Trophoblast cell (in vitro differentiated cells and primary cell): ENCODE results near the gene SLIT1.

ENCODE experiments used
- DNase-seq, 2 donors: peaks; one replicate each; pipeline ENCODE4 v3.0.0-alpha.2; 2016
- H2AFZ ChIP-seq: 2 replicates; pipeline ENCODE4 v1.6.1; 2013; ENCODE audit warnings: low read length, moderate library complexity, mild to moderate bottlenecking; ENCODE audit not compliant: insufficient read depth, poor library complexity
- H2AK5ac ChIP-seq: 2 replicates; pipeline ENCODE4 v1.6.1; 2013; ENCODE audit warnings: mild to moderate bottlenecking, low read length
- H2BK120ac ChIP-seq: 2 replicates; pipeline ENCODE4 v1.6.1; 2013; ENCODE audit warnings: low read length, mild to moderate bottlenecking, moderate library complexity; ENCODE audit not compliant: insufficient read depth, poor library complexity
- H2BK12ac ChIP-seq: 2 replicates; pipeline ENCODE4 v1.6.1; 2013; ENCODE audit warnings: mild to moderate bottlenecking, low read length, moderate library complexity
- H2BK5ac ChIP-seq: 2 replicates; pipeline ENCODE4 v1.6.1; 2013; ENCODE audit warnings: low read length, low read depth, moderate library complexity, mild to moderate bottlenecking; ENCODE audit not compliant: poor library complexity
- H3K14ac ChIP-seq: 2 replicates; pipeline ENCODE4 v1.6.1; 2013; ENCODE audit warnings: mild to moderate bottlenecking, low read length
- H3K18ac ChIP-seq: 2 replicates; pipeline ENCODE4 v1.6.1; 2013; ENCODE audit warnings: mild to moderate bottlenecking, low read length
- H3K23ac ChIP-seq: 2 replicates; pipeline ENCODE4 v1.6.1; 2013; ENCODE audit warnings: low read length
- H3K27ac ChIP-seq: 2 replicates; pipeline ENCODE4 v1.5.1; 2013; ENCODE audit warnings: low read depth, mild to moderate bottlenecking, inconsistent platforms, low read length, moderate library complexity
- H3K27me3 ChIP-seq: 2 replicates; pipeline ENCODE4 v1.6.1; 2013; ENCODE audit warnings: inconsistent platforms, mild to moderate bottlenecking, low read length, moderate library complexity; ENCODE audit not compliant: insufficient read depth
- H3K36me3 ChIP-seq, 2 experiments: 1 replicate in 1 of 2; 2 replicates in 1 of 2; pipeline ENCODE4 v1.6.1; 2013; ENCODE audit warnings: low read length in 2 of 2, mild to moderate bottlenecking in 2 of 2, moderate library complexity in 1 of 2; ENCODE audit not compliant: insufficient read depth in 2 of 2, control insufficient read depth in 1 of 2
- H3K4ac ChIP-seq: 2 replicates; pipeline ENCODE4 v1.6.1; 2013; ENCODE audit warnings: low read depth, mild to moderate bottlenecking, low read length, moderate library complexity
- H3K4me1 ChIP-seq, 2 experiments: 1 replicate in 1 of 2; 2 replicates in 1 of 2; pipeline ENCODE4 v1.6.1; 2013; ENCODE audit warnings: low read length in 2 of 2, mild to moderate bottlenecking in 2 of 2, moderate library complexity in 1 of 2; ENCODE audit not compliant: insufficient read depth in 2 of 2, control insufficient read depth in 1 of 2
- H3K4me2 ChIP-seq: 2 replicates; pipeline ENCODE4 v1.6.1; 2013; ENCODE audit warnings: inconsistent platforms, mild to moderate bottlenecking, low read length, moderate library complexity
- H3K4me3 ChIP-seq: 2 replicates; pipeline ENCODE4 v1.5.1; 2013; ENCODE audit warnings: mild to moderate bottlenecking, low read depth, low read length, inconsistent platforms
- H3K79me1 ChIP-seq: one replicate; pipeline ENCODE4 v1.6.1; 2013; ENCODE audit warnings: low read length
- H3K79me2 ChIP-seq: 2 replicates; pipeline ENCODE4 v1.6.1; 2013; ENCODE audit warnings: low read length, mild to moderate bottlenecking; ENCODE audit not compliant: control insufficient read depth, insufficient read depth, poor library complexity
- H3K9ac ChIP-seq: 2 replicates; pipeline ENCODE4 v1.6.1; 2013; ENCODE audit warnings: mild to moderate bottlenecking, low read length
- H3K9me3 ChIP-seq: 2 replicates; pipeline ENCODE4 v1.6.1; 2013; ENCODE audit warnings: low read depth, mild to moderate bottlenecking, control low read depth, inconsistent platforms, low read length; ENCODE audit not compliant: insufficient read depth
- H4K12ac ChIP-seq: 2 replicates; pipeline ENCODE4 v1.6.1; 2013; ENCODE audit warnings: low read depth, mild to moderate bottlenecking, low read length, moderate library complexity
- H4K8ac ChIP-seq: 2 replicates; pipeline ENCODE4 v1.6.1; 2013; ENCODE audit warnings: low read depth, mild to moderate bottlenecking, low read length, moderate library complexity
- H4K91ac ChIP-seq: one replicate; pipeline ENCODE4 v1.6.1; 2013; ENCODE audit warnings: low read depth, mild to moderate bottlenecking, low read length, moderate library complexity
- WGBS: extraction: QIAGEN DNeasy Blood & Tissue Kit; methylation state at CpG from one replicate; pipeline ENCODE4 v1.1.7; 2013; ENCODE audit warnings: missing lambda C conversion rate; ENCODE audit not compliant: insufficient read length, insufficient coverage; ENCODE audit errors: extremely low coverage; 5-methylcytosine and 5-hydroxymethylcytosine counted together

Gene SLIT1

GRCh38 chr10:97096261-97097083, 89.3 kb downstream of the SLIT1 start:
- WGBS, result no CpG with 5 or more reads among the region's 23 CpGs
- no peaks in the 10 kb centered on the region for H3K79me2 ChIP-seq

GRCh38 chr10:97095701-97096260, 90.0 kb downstream of the SLIT1 start:
- H3K23ac ChIP-seq, result no peak overlapping the region
- H3K4me3 ChIP-seq, result no peak overlapping the region
- H3K4ac ChIP-seq, result no peak overlapping the region
- H3K27ac ChIP-seq, result no peak overlapping the region
- DNase-seq, result no peak
- WGBS, result no CpG with 5 or more reads among the region's 11 CpGs
- no peak overlapping the region for H2AK5ac ChIP-seq
- no peak overlapping the region for H2AFZ ChIP-seq
- H3K9ac ChIP-seq, result no peak overlapping the region
- H3K4me1 ChIP-seq, result no peaks in the 10 kb centered on the region
- H2BK12ac ChIP-seq, result no peak overlapping the region
- H3K9me3 ChIP-seq, result no peaks in the 10 kb centered on the region
- no peaks in the 10 kb centered on the region for H3K79me2 ChIP-seq
- no peak overlapping the region for H3K14ac ChIP-seq
- H4K12ac ChIP-seq, result no peak overlapping the region
- no peak overlapping the region for H4K91ac ChIP-seq
- no peak overlapping the region for H3K18ac ChIP-seq
- no peak overlapping the region for H2BK120ac ChIP-seq
- H3K79me1 ChIP-seq, result no peaks in the 10 kb centered on the region
- no peak overlapping the region for H4K8ac ChIP-seq
- H2BK5ac ChIP-seq, result no peak overlapping the region
- H3K36me3 ChIP-seq, result no peaks in the 10 kb centered on the region
- H3K4me2 ChIP-seq, result no peak overlapping the region
- no peaks in the 10 kb centered on the region for H3K27me3 ChIP-seq

More at GRCh38 chr10:97096261-97097083, 89.3 kb downstream of the SLIT1 start:
- Histone ChIP-seq H2BK12ac (no peak overlapping the region), H3K36me3 (no peaks in the 10 kb centered on the region), H3K4me3 (no peak overlapping the region), H3K4me2 (no peak overlapping the region), H3K18ac (no peak overlapping the region), H4K8ac (no peak overlapping the region), H3K27ac (no peak overlapping the region), H3K4me1 (no peaks in the 10 kb centered on the region), H3K9ac (no peak overlapping the region), H3K23ac (no peak overlapping the region), H4K91ac (no peak overlapping the region), H2BK120ac (no peak overlapping the region), H3K27me3 (no peaks in the 10 kb centered on the region), H4K12ac (no peak overlapping the region), H3K9me3 (no peaks in the 10 kb centered on the region), H3K79me1 (no peaks in the 10 kb centered on the region), H2AFZ (no peak overlapping the region), H2BK5ac (no peak overlapping the region), H3K4ac (no peak overlapping the region), H2AK5ac (no peak overlapping the region), H3K14ac (no peak overlapping the region)
- DNase-seq, result no peak

- Histone ChIP-seq H3K18ac (no peak overlapping the region), H4K91ac (no peak overlapping the region), H4K8ac (no peak overlapping the region), H3K14ac (no peak overlapping the region), H3K4me1 (no peaks in the 10 kb centered on the region), H3K79me1 (no peaks in the 10 kb centered on the region), H2BK12ac (no peak overlapping the region), H3K27me3 (no peaks in the 10 kb centered on the region), H4K12ac (no peak overlapping the region), H3K79me2 (no peaks in the 10 kb centered on the region), H3K4me2 (no peak overlapping the region), H2AK5ac (no peak overlapping the region), H2BK120ac (no peak overlapping the region), H3K9ac (no peak overlapping the region), H3K36me3 (no peaks in the 10 kb centered on the region), H2AFZ (no peak overlapping the region), H3K27ac (no peak overlapping the region), H2BK5ac (no peak overlapping the region), H3K23ac (no peak overlapping the region), H3K4ac (no peak overlapping the region), H3K4me3 (no peak overlapping the region), H3K9me3 (no peaks in the 10 kb centered on the region)
- WGBS, result no CpG with 5 or more reads among the region's 9 CpGs
- DNase-seq, result no peak
Observed at GRCh38 chr10:97090644-97091043, 95.1 kb downstream of the SLIT1 start.

- Histone ChIP-seq H3K4me1 (no peaks in the 10 kb centered on the region), H3K79me2 (no peaks in the 10 kb centered on the region), H3K4me3 (no peak overlapping the region), H3K79me1 (no peaks in the 10 kb centered on the region), H4K8ac (no peak overlapping the region), H3K9ac (no peak overlapping the region), H3K14ac (no peak overlapping the region), H3K4me2 (no peak overlapping the region), H2BK12ac (no peak overlapping the region), H4K12ac (no peak overlapping the region), H4K91ac (no peak overlapping the region), H2BK120ac (no peak overlapping the region), H2BK5ac (no peak overlapping the region), H3K18ac (no peak overlapping the region), H3K4ac (no peak overlapping the region), H3K27ac (no peak overlapping the region), H2AK5ac (no peak overlapping the region), H3K27me3 (no peaks in the 10 kb centered on the region), H3K36me3 (no peaks in the 10 kb centered on the region), H3K9me3 (no peaks in the 10 kb centered on the region), H3K23ac (no peak overlapping the region), H2AFZ (no peak overlapping the region)
- no peak for DNase-seq
- no CpG with 5 or more reads among the region's 10 CpGs for WGBS
Observed at GRCh38 chr10:97090035-97090434, 95.7 kb downstream of the SLIT1 start.
